ENCODE results near the gene UNC80. TPM values are rescaled to one million over a fixed set of nuclear protein-coding genes. Genes with fewer than 3 reads are reported as not detected.

The UNC80 gene
- total RNA-seq, 4 donors from 2014 or later = under 0.01 TPM; not detected in 3

DNA sequence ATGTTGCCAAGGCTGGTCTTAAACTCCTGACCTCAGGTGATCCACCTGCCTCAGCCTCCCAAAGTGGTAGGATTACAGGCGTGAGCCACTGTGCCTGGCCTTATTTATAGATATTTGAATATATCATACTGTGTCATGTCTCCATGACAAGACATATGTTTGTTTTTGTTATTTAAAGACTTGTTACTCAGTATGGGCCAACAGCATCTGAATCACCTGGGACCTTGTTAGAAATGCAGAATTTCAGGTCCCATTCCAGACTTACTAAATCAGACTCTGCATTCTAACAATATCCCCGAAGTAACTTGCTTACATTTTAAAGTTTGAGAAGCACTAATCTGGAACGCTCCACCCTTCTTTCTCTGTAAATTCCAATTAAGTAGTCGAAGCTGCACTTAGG, 264.0 kb downstream of the UNC80 start:
- TF ChIP-seq, protein P1, sequence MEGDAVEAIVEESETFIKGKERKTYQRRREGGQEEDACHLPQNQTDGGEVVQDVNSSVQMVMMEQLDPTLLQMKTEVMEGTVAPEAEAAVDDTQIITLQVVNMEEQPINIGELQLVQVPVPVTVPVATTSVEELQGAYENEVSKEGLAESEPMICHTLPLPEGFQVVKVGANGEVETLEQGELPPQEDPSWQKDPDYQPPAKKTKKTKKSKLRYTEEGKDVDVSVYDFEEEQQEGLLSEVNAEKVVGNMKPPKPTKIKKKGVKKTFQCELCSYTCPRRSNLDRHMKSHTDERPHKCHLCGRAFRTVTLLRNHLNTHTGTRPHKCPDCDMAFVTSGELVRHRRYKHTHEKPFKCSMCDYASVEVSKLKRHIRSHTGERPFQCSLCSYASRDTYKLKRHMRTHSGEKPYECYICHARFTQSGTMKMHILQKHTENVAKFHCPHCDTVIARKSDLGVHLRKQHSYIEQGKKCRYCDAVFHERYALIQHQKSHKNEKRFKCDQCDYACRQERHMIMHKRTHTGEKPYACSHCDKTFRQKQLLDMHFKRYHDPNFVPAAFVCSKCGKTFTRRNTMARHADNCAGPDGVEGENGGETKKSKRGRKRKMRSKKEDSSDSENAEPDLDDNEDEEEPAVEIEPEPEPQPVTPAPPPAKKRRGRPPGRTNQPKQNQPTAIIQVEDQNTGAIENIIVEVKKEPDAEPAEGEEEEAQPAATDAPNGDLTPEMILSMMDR (IDR thresholded peaks at IDR 0.05; ENCODE audit: low read depth) = no peak

DNA sequence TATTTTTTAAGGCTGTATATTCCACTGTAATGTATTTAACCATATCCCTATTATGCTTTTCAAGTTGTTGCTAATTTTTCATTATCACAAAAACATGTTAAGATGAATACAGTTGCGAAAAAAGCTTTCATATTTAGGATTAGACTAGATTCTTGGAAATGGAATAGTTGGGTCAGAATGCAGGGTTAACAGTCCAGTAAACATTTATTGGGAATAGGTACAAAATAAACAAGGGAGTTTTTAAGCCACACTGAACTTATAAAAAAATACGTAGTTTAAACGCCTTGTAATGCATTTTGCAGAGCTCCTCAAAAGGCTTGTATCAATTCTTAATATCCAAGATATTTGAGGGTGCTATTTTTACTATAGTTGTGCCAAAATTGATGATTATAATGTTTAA, 266.4 kb downstream of the UNC80 start:
- TF ChIP-seq, protein P1 (IDR thresholded peaks at IDR 0.05; ENCODE audit: low read depth) = no peak

DNA sequence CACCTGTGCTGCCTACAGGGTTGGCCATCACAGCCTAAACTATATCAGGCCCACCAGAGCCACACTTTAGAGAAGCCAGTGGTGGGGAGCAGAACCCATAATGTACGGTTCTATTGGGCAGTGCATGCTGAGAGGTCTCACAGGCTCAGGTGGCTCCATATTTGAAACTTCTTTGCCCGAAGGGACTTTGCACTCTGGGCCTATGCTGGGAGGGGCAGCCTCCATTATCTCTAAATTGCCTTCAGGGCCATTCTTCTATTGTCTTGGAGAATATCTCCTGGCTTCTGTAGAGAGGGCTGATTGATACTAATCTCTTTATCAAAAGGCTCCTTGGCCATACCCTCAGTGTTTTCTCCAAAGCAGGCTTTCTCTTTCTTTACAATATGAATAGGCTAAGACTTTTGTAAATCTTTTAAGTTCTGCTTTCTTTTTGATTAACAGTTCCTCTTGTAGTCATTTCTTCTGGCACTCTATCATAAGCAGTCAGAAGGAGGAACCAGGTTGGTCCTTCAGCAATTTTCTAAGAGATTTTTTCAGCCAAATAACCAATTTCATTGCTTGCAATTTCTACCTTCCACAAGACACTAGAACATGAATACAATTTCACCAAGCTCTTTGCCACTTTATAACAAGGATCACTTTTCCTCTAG, 275.3 kb downstream of the UNC80 start:
- TF ChIP-seq, protein P1 (IDR thresholded peaks at IDR 0.05; ENCODE audit: low read depth) = no peak

Small RNA genes within 50 kb of the gene (small RNA-seq; reads per million reads assigned to genes)
- gene RNA5SP118 = not detected

Other genes with a start within 250 kb of the UNC80 start
- 10 to 100 TPM; 42.0 to 64.4 (median 51.4) TPM for gene RPE, start 230.8 kb downstream of the UNC80 start, total RNA-seq